Heart left ventricle (tissue), 16 donors: ENCODE data around the gene BTBD17. TPM values are rescaled to one million over a fixed set of nuclear protein-coding genes. Genes with fewer than 3 reads are reported as not detected.

Source experiments
- ATAC-seq, 4 donors: fragments of 200-7000 bp; cut with Tn5 transposase; one replicate each; pipeline ENCODE4 v1.9.1; 2020 to 2022; ENCODE audit warnings: moderate library complexity in 4 of 4, mild to moderate bottlenecking in 3 of 4, moderate number of reproducible peaks in 1 of 4
- DNase-seq, 5 donors: peaks; one replicate each; pipeline ENCODE4 v3.0.0-alpha.2; 2020
- H3K27ac ChIP-seq, 12 donors: fragments of 200-600 bp; sonication (generic) in 4 of 12; one replicate each; pipeline versions ENCODE4 v1.5.0 to v1.8.0; 2016 to 2022; ENCODE audit warnings: mild to moderate bottlenecking in 2 of 12
- H3K27me3 ChIP-seq, 9 donors: fragments of 200-600 bp; sonication (generic) in 2 of 9; one replicate each; pipeline versions ENCODE4 v1.5.1 to v1.8.0; 2016 to 2022; ENCODE audit warnings: mild to moderate bottlenecking in 3 of 9
- H3K36me3 ChIP-seq, 9 donors: fragments of 200-600 bp; sonication (generic) in 2 of 9; one replicate each; pipeline versions ENCODE4 v1.5.0 to v1.8.0; 2018 to 2022; ENCODE audit warnings: mild to moderate bottlenecking in 2 of 9
- H3K4me1 ChIP-seq, 12 donors: fragments of 200-600 bp; sonication (generic) in 4 of 12; one replicate each; pipeline versions ENCODE4 v1.5.0 to v1.8.0; 2016 to 2022; ENCODE audit warnings: mild to moderate bottlenecking in 3 of 12
- H3K4me3 ChIP-seq, 12 donors: fragments of 200-600 bp; sonication (generic) in 4 of 12; one replicate each; pipeline versions ENCODE4 v1.5.0 to v1.8.0; 2017 to 2022; ENCODE audit warnings: mild to moderate bottlenecking in 9 of 12, moderate library complexity in 4 of 12
- H3K9me3 ChIP-seq, 12 donors: fragments of 200-600 bp; sonication (generic) in 4 of 12; one replicate each; pipeline versions ENCODE4 v1.5.0 to v1.8.0; 2016 to 2022; ENCODE audit warnings: mild to moderate bottlenecking in 1 of 12
- POLR2A ChIP-seq, 2 donors: fragments of 450-650 bp; IDR thresholded peaks; one replicate each; pipeline ENCODE4 v1.6.1; 2017; ENCODE audit warnings: antibody characterized with exemption in 2 of 2, mild to moderate bottlenecking in 2 of 2, moderate library complexity in 2 of 2
- WGBS, 4 donors: extraction: QIAGEN DNeasy Blood & Tissue Kit in 2 of 4; methylation state at CpG; one replicate each; pipeline versions ENCODE4 v1.1.5 to v1.1.7; 2013 to 2018; 5-methylcytosine and 5-hydroxymethylcytosine counted together
- intact Hi-C, 10 donors: fragments of 100-400 bp; cut with DNase I; formaldehyde crosslinking; loops; one replicate each; pipeline versions ENCODE4 v1.11.1 to v1.14.2; 2022
- polyA plus RNA-seq, 2 donors: library from polyadenylated mRNA; stranded (reverse); fragments of 200-250 nt; gene quantifications; one replicate each; pipeline ENCODE4 v1.2.3, GENCODE V29; 2013
- total RNA-seq, 9 donors: library from RNA; depleted of rRNA in 2 of 9; stranded (reverse); fragments of >200 nt in 2 of 9; fragmentation: NEBNext Ultra II Directional in 3 of 9; extraction: Animal tissue kit (Norgen Biotek cat#: 25700) in 3 of 9; gene quantifications; one replicate each; pipeline versions ENCODE4 v1.1.0 to v1.2.4, GENCODE V29; 2016 to 2023
- TF ChIP-seq, protein P1 (sequence below), 12 donors: fragments of 200-600 bp; sonication (generic) in 4 of 12; IDR thresholded peaks; one replicate each; pipeline versions ENCODE4 v1.5.0 to v1.8.0; 2018 to 2022; ENCODE audit warnings: antibody characterized with exemption in 12 of 12, mild to moderate bottlenecking in 5 of 12
- donor health status: ischemic (EF 13 %, LVEDD 7.1; RV severe dilation, severe dysfunction).
- donor health status: healthy with polysubstance abuse.
- donor health status: DM: no; HTN: yes; CAD: no.
- donor health status: DM: no; HTN: no; CAD: no.
- donor health status: ischemic (EF 25% LVEDD 6.9; RV normal size, moderate dysfunction).
- donor health status: ischemic (EF 25% LVEDD 5.7; RV mildly dilated, moderate dysfunction).
- donor health status: healthy.
- donor health status: DM: yes; HTN: yes; CAD: no.
- donor health status: ischemic (EF 35%, LVEDD 5.7; RV mildly dilated, moderate dysfunction).
- donor health status: nonischemic (EF 11% LVEDD 7.7; RV severe dilation, severe dysfunction).
- donor health status: DM: yes; HTN: yes; CAD: no.
- donor health status: PGD.
- donor health status: ischemic (EF 29% LVEDD 5.4; RV normal size, mild dysfunction).
- donor health status: nonischemic (EF 23%, LVEDD 6.1; RV moderate dilation, normal function).

Gene BTBD17
- total and polyA plus RNA-seq, 11 donors = not detected

DNA sequence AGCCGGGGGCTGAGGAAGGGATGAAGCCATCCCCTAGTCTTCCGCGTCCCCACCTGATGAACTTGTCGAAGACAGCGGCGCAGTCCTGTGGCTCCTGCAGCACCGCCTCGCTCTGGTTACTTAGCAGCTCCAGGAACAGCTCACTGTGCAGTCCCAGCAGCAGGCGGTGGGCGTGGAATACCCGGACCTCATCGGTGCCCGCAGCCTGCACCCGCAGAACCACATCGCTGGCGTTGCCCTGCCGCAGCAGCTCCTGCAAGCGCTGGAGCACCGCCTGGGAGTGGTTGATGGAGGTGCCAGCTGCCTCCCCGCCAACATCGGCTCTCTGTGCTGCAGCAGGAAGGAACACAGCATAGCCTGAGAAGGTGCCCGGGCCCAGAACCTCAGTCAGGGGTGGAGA lies 1.8 kb downstream of the BTBD17 start:
- DNase-seq (no peak), ATAC-seq (no peak)
- Histone ChIP-seq H3K9me3 (no peaks in the 10 kb centered on the region), H3K27ac (no peak overlapping the region), H3K36me3 (no peaks in the 10 kb centered on the region), H3K4me3 (no peak overlapping the region), H3K27me3 (peaks cover 19 to 74% (median 64%) of the 10 kb centered on the region in 9 donors), H3K4me1 (peaks cover 0 to 24% (median 7%) of the 10 kb centered on the region in 12 donors)
- 90 to 94% (median 91%) methylated on average over 16 to 22 of the region's 22 CpGs for WGBS, 4 donors
- intact Hi-C loops = loop anchor here (2.0 to 10.0 kb wide), 11 partner anchors 53 to 245 kb away; partner anchors contain the start of genes TTYH2 (in 4 of the 10) and RPL38 (in 1 of the 10)
- TF ChIP-seq, protein P1, sequence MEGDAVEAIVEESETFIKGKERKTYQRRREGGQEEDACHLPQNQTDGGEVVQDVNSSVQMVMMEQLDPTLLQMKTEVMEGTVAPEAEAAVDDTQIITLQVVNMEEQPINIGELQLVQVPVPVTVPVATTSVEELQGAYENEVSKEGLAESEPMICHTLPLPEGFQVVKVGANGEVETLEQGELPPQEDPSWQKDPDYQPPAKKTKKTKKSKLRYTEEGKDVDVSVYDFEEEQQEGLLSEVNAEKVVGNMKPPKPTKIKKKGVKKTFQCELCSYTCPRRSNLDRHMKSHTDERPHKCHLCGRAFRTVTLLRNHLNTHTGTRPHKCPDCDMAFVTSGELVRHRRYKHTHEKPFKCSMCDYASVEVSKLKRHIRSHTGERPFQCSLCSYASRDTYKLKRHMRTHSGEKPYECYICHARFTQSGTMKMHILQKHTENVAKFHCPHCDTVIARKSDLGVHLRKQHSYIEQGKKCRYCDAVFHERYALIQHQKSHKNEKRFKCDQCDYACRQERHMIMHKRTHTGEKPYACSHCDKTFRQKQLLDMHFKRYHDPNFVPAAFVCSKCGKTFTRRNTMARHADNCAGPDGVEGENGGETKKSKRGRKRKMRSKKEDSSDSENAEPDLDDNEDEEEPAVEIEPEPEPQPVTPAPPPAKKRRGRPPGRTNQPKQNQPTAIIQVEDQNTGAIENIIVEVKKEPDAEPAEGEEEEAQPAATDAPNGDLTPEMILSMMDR (IDR thresholded peaks at IDR 0.05) = no peak

DNA sequence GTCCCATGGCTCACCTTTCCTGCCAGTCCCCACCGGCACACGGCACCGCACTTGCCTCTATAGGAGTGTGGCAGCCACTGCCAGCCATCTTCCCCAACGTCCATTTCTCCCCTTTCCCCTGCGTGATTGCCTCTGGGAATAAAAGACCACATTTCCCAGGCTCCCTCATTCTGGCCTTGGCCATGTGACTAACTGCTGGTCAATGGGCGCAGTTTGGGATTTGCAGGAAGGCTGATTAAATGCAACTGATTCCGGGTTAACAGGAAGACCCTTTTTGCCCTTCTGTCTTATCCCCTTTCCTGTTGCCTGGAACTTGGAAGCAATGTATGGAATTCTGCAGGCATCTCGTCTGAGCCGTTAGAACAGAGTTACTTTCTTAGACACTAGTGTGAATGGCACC lies 3.0 kb downstream of the BTBD17 start:
- intact Hi-C loops = loop anchor here in 2 of 10 donors (5.0 kb wide), 2 partner anchors 56 to 146 kb away; partner anchors contain the start of gene TTYH2 (in 1 of the 2)
- no peak for DNase-seq

DNA sequence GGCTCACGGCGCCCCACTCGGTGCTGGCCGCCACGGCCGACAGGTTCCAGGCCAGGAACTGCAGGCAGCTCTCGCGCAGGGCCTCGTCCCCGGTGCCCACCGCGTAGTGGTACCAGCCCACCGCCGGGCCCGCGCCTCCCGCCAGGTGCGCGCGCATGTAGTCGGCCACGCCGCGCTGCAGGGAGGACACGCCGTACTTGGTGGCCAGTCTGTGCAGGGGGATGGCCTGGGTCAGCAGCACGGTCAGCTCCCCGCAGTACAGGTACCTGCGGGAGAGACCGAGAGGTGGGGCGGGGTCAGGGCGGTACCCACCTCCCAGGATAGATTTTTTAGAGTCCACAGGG lies 4.2 kb downstream of the BTBD17 start:
- H3K27me3 ChIP-seq = peaks cover 24 to 97% (median 82%) of the 10 kb centered on the region in 9 donors
- no peak overlapping the region for H3K27ac ChIP-seq
- TF ChIP-seq POLR2A (IDR thresholded peaks at IDR 0.05) = no peak
- TF ChIP-seq, protein P1 (IDR thresholded peaks at IDR 0.05) = no peak
- no peak for DNase-seq
- H3K36me3 ChIP-seq = no peaks in the 10 kb centered on the region
- intact Hi-C loops = loop anchor here in 2 of 10 donors (5.0 kb wide), 2 partner anchors 55 to 145 kb away; partner anchors contain the start of gene TTYH2 (in 1 of the 2)
- H3K9me3 ChIP-seq = no peaks in the 10 kb centered on the region
- H3K4me3 ChIP-seq = peak overlapping the region in 11 of 12 donors; percentile 4 to 44 (median 29)
- peaks cover 0 to 24% (median 7%) of the 10 kb centered on the region in 12 donors for H3K4me1 ChIP-seq
- no peak for ATAC-seq
- 18 to 38% (median 26%) methylated on average over 7 to 32 of the region's 32 CpGs for WGBS, 4 donors

More for the DNA sequence above, 3.0 kb downstream of the BTBD17 start:
- ATAC-seq = no peak
- WGBS, 4 donors = 69 to 74% (median 71%) methylated on average over 9 of the region's 9 CpGs
- no peaks in the 10 kb centered on the region for H3K36me3 ChIP-seq
- H3K27me3 ChIP-seq = peaks cover 19 to 87% (median 71%) of the 10 kb centered on the region in 9 donors
- no peaks in the 10 kb centered on the region for H3K9me3 ChIP-seq
- H3K4me1 ChIP-seq = peaks cover 0 to 24% (median 7%) of the 10 kb centered on the region in 12 donors
- H3K4me3 ChIP-seq = no peak overlapping the region
- no peak overlapping the region for H3K27ac ChIP-seq
- TF ChIP-seq, protein P1 (IDR thresholded peaks at IDR 0.05) = no peak
- no peak for TF ChIP-seq POLR2A (IDR thresholded peaks at IDR 0.05)

DNA sequence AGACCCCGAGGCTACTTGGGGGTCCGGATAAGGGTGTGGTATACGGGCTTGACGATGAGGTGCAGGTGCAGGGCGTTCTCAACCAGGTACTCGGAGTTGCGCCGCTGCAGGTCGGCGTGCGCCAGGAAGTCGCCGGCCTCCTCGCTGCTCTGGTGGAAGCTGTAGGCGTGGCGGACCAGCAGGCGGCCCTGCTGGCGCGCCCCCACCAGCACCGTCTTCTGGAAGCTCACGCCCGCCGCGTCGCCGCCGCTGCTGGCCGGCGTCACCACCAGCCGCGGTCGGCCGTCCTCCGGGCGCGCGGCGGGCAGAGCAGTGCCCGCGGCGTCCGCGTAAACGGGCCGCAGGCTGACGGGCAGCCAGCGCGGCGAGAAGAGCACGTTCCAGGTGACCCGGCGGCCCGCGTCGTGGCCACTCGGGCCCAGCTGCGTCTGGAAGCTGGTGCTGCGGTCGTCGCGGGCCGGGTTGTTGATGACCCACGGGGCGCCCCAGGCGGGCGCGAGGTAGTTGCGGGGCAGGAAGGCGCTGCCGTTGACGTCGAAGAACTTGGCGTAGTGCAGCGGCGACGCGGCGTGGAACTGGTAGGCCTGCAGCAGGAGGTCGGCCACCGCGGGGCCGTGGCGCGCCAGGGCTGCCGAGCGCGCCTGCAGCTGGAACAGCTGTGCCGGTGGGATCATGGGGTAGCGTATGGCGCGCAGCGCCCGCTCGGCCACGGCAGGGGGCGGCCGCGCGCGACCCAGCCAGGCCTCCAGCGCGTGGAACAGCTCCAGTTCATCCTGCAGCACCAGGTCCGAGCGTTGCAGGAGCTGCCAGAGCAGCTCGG lies 4.8 kb downstream of the BTBD17 start:
- H3K36me3 ChIP-seq = no peaks in the 10 kb centered on the region
- WGBS, 4 donors = 2 to 7% (median 2%) methylated on average over 22 to 105 of the region's 105 CpGs
- peaks cover 24 to 99% (median 82%) of the 10 kb centered on the region in 9 donors for H3K27me3 ChIP-seq
- TF ChIP-seq, protein P1 (IDR thresholded peaks at IDR 0.05) = peak in 2 of 12 donors; percentile 3 to 23
- no peak for TF ChIP-seq POLR2A (IDR thresholded peaks at IDR 0.05)
- no peak overlapping the region for H3K27ac ChIP-seq
- no peaks in the 10 kb centered on the region for H3K9me3 ChIP-seq
- H3K4me3 ChIP-seq = peak overlapping the region in 11 of 12 donors; percentile 8 to 44 (median 29)
- peaks cover 0 to 27% (median 7%) of the 10 kb centered on the region in 12 donors for H3K4me1 ChIP-seq
- DNase-seq (no peak), ATAC-seq (peak in 2 of 4 donors; percentile 12 to 30)
- intact Hi-C loops = loop anchor here in 2 of 10 donors (5.0 kb wide), 2 partner anchors 55 to 145 kb away; partner anchors contain the start of gene TTYH2 (in 1 of the 2)
